Measurements from ENCODE around the gene ENTHD1.

GRCh38 chr22:39739338-39740027, 154.1 kb downstream of the ENTHD1 start:
- TF ChIP-seq, protein P1, sequence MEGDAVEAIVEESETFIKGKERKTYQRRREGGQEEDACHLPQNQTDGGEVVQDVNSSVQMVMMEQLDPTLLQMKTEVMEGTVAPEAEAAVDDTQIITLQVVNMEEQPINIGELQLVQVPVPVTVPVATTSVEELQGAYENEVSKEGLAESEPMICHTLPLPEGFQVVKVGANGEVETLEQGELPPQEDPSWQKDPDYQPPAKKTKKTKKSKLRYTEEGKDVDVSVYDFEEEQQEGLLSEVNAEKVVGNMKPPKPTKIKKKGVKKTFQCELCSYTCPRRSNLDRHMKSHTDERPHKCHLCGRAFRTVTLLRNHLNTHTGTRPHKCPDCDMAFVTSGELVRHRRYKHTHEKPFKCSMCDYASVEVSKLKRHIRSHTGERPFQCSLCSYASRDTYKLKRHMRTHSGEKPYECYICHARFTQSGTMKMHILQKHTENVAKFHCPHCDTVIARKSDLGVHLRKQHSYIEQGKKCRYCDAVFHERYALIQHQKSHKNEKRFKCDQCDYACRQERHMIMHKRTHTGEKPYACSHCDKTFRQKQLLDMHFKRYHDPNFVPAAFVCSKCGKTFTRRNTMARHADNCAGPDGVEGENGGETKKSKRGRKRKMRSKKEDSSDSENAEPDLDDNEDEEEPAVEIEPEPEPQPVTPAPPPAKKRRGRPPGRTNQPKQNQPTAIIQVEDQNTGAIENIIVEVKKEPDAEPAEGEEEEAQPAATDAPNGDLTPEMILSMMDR (IDR thresholded peaks at IDR 0.05) = no peak
- TF ChIP-seq EP300 (IDR thresholded peaks at IDR 0.05) = no peak
- no peak for TF ChIP-seq POLR2A (IDR thresholded peaks at IDR 0.05; ENCODE audit: low read depth)

Data from esophagus muscularis mucosa (tissue), 4 donors.